ENCODE measurements around the gene EIF2B5. TPM values are rescaled to one million over a fixed set of nuclear protein-coding genes. Genes with fewer than 3 reads are reported as not detected.

EIF2B5 gene
- total RNA-seq, 2 experiments from 2014 or later: 55.1 to 55.4 TPM

DNA sequence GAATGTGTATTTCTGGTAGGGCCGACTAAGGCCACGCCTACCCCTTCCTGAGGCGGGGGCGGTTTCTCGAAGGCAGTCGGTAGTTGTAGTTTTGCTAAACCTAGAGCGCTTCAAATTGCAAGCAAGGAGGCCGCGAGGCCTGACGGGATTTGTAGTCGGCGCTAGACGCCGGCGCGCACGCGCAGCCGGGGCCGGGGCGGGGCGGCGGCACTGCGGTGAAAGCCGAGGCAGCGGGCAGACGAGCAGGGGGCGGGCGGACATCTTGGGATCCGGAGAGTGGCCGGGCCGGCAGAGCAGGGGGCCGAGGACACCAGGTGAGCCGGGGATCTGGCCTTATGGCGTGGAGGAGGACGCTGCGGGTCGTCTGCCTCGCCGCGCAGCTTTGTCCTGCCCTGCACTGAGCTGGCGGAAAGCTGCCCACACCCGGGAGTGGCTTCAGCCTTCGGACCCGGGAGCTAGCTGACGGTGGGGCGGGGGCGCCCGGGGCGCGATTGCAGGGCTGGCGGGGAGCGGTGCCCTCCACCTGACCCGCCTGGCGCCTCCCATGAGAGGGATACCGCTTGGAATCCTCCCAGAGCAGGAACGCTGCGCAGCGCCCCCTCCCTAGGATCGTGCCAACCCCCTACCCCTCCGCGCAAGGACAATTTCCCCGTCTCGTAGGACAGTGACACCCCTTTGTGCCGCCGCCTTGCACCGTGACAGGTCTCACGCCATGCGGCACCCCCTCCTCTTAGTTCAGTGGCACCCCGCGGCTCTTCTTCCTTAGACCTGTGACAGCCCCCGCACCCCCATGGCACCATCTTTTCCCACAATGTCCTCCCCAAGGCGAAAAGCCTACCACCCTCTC, 39.7 kb downstream of the EIF2B5 start, which contains the start of gene AP2M1:
AP2M1 (plus strand) TSS at position 210 of the 847 bp plus-strand sequence. CDS start 2,139 bp downstream, outside the sequence.
- H3K27ac Mint-ChIP-seq: peak within 1 kb of the TSS; percentile 86
- DNase-seq: peak; percentile 98
- ChIA-PET CTCF (interaction anchor here (1.0 to 1.8 kb wide), 2 partner anchors 40 to 52 kb away, joined by 4 to 6 read pairs; partner anchors contain the start of gene EIF2B5), POLR2A (interaction anchor here (0.5 to 1.6 kb wide), 3 partner anchors 9 to 156 kb away, joined by 3 to 7 read pairs (median 5); partner anchors contain the start of gene ABCF3)
- peak within 1 kb of the TSS; percentile 87 for H3K4me3 Mint-ChIP-seq
- H3K27me3 Mint-ChIP-seq (ENCODE audit: low read depth): no peaks in the 10 kb centered on the region
- ATAC-seq: peak; percentile 96
- peaks cover 30% of the 10 kb centered on the region for H3K36me3 Mint-ChIP-seq (ENCODE audit: low read depth)
- peaks cover 31% of the 10 kb centered on the region for H3K4me1 Mint-ChIP-seq (ENCODE audit: low read depth)
- H3K9me3 Mint-ChIP-seq (ENCODE audit: insufficient read depth): no peaks in the 10 kb centered on the region

DNA sequence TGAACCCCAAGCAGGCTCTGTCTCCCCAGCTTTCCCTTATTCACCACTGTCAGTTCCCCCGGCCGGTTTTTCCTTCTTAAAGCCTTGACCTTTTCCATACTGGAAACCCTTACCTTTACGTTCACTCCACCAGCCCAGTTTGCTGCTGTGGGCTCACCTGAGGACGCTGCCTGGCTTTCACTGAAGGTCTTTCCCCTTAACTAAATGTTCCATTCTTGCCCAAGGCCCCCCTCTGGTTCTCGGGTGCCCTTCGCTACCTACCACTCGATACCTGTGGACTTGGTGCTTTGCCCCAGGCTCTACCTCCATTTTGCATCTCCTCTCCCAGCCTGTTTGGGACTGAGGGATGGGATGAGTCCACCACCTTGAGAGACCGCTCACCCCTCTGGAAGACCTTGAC, 40.3 kb downstream of the EIF2B5 start:
- Mint-ChIP-seq H3K27ac (peak overlapping the region; percentile 75), H3K27me3 (ENCODE audit: low read depth) (no peaks in the 10 kb centered on the region), H3K9me3 (ENCODE audit: insufficient read depth) (no peaks in the 10 kb centered on the region), H3K4me3 (peak overlapping the region; percentile 87), H3K4me1 (ENCODE audit: low read depth) (peaks cover 31% of the 10 kb centered on the region), H3K36me3 (ENCODE audit: low read depth) (peaks cover 36% of the 10 kb centered on the region)
- ATAC-seq: no peak
- ChIA-PET CTCF (interaction anchor here (1.0 to 1.8 kb wide), 2 partner anchors 40 to 52 kb away, joined by 4 to 6 read pairs; partner anchors contain the start of gene EIF2B5), POLR2A (interaction anchor here (1.0 to 1.6 kb wide), 2 partner anchors 9 to 10 kb away, joined by 5 to 7 read pairs; partner anchors contain the start of gene ABCF3)
- DNase-seq: peak; percentile 26

DNA sequence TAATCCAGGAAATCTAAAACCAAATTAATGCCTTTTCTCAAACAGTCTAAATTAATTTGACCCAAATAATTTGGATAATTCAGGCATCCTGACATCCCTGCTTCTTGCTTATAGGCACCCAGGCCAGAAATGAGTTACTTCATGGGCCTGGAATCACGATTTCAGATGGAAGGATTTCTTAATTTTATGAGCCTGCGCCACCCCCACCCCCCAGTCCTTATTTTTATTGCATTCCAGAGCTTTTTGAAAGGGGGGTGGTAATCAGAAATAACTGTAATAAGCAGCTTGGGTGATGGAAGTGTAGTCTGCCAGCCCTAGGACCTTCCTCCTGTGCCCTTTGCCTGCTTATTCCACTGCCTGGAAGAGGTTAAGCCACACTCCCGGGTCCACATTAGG, 40.8 kb downstream of the EIF2B5 start:
- ATAC-seq (no peak), DNase-seq (no peak)
- Mint-ChIP-seq H3K4me3 (peak overlapping the region; percentile 87), H3K9me3 (ENCODE audit: insufficient read depth) (no peaks in the 10 kb centered on the region), H3K4me1 (ENCODE audit: low read depth) (peaks cover 31% of the 10 kb centered on the region), H3K27ac (peak overlapping the region; percentile 75), H3K36me3 (ENCODE audit: low read depth) (peaks cover 37% of the 10 kb centered on the region), H3K27me3 (ENCODE audit: low read depth) (no peaks in the 10 kb centered on the region)
- CTCF ChIA-PET: no interaction called here
- POLR2A ChIA-PET: interaction anchor here (1.2 to 1.6 kb wide), 2 partner anchors 10 to 11 kb away, joined by 3 to 7 read pairs; partner anchors contain the start of gene ABCF3

DNA sequence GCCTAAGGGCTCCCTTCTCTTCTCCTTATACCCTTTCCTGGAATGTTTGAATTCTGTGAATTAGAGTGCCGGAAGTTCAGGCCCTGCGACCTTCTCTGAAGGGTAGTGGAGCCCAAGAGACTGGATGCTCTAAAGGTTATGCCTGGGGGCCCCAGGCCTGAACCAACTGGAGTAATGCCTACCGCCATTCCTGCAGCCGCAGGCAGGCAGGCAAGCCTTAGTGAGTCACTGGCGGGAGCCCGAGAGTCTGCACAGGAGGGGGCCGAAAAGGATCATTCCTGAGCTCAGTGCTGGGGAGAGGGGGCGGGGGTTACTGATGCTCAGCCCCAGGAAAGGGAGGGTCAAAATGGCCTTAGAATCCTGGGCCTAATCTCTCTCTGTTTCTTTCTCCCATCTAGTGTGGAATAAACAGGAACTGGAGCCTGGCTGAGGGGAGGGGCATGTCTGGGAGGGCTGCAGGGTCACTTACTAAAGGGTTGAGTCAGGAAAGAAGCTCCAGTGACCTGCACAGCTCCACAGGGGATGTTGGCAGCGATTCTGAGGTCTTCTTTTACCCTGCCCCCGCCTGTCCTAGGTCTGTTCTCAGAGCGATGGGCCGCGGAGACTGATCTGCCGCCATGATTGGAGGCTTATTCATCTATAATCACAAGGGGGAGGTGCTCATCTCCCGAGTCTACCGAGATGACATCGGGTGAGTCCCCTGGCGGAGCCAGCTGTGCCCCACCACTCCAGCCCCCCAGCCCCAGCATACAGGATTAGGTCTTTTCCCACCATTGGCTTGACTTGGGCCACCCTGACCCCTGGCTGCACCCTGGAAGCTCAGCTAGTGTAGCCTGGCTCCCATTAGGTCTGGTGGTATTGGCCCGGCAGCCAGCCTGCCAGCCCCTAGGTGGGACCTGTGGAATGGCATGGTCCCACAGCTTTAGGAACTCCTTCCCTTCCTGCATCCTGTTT, 41.5 kb downstream of the EIF2B5 start:
- Mint-ChIP-seq H3K4me1 (ENCODE audit: low read depth) (peaks cover 31% of the 10 kb centered on the region), H3K4me3 (peak overlapping the region; percentile 87)

DNA sequence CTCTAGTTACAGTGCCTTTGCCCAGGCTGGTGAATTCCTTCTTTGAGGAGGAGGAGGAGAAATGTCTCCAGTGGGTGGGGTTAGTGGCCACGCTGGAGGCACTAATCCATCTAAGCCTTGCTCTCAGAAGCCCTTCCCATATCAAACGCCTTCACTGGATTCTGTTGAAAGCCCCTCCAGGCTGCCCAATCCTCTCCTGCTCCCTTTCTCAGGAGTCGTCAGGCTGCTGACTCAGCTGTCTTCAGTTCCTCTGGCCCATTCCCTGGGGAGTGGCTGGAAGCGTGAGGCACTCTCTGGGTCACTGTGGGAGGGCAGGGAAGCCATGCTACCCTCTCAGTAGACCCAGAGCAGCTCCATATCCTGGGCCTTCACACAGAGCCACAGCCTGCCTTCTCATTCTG, 42.2 kb downstream of the EIF2B5 start:
- Mint-ChIP-seq H3K36me3 (ENCODE audit: low read depth) (peaks cover 39% of the 10 kb centered on the region), H3K4me1 (ENCODE audit: low read depth) (peaks cover 31% of the 10 kb centered on the region), H3K4me3 (no peak overlapping the region), H3K27me3 (ENCODE audit: low read depth) (no peaks in the 10 kb centered on the region), H3K9me3 (ENCODE audit: insufficient read depth) (no peaks in the 10 kb centered on the region), H3K27ac (no peak overlapping the region)
- DNase-seq (no peak), ATAC-seq (no peak)
- POLR2A ChIA-PET: interaction anchor here (1.1 to 1.2 kb wide), 2 partner anchors 8 to 10 kb away, joined by 3 read pairs; no protein-coding TSS in a partner anchor
- CTCF ChIA-PET: interaction anchor here (1.1 kb wide), 1 partner anchor 37 kb away, joined by 3 read pairs; no protein-coding TSS in a partner anchor

More for the DNA sequence above, 41.5 kb downstream of the EIF2B5 start:
- Mint-ChIP-seq H3K27me3 (ENCODE audit: low read depth) (no peaks in the 10 kb centered on the region), H3K27ac (no peak overlapping the region), H3K9me3 (ENCODE audit: insufficient read depth) (no peaks in the 10 kb centered on the region), H3K36me3 (ENCODE audit: low read depth) (peaks cover 37% of the 10 kb centered on the region)
- ChIA-PET CTCF (interaction anchor here (1.1 kb wide), 1 partner anchor 36 kb away, joined by 3 read pairs; no protein-coding TSS in a partner anchor), POLR2A (interaction anchor here (1.2 kb wide), 1 partner anchor 10 kb away, joined by 3 read pairs; no protein-coding TSS in a partner anchor)
- DNase-seq (no peak), ATAC-seq (no peak)

DNA sequence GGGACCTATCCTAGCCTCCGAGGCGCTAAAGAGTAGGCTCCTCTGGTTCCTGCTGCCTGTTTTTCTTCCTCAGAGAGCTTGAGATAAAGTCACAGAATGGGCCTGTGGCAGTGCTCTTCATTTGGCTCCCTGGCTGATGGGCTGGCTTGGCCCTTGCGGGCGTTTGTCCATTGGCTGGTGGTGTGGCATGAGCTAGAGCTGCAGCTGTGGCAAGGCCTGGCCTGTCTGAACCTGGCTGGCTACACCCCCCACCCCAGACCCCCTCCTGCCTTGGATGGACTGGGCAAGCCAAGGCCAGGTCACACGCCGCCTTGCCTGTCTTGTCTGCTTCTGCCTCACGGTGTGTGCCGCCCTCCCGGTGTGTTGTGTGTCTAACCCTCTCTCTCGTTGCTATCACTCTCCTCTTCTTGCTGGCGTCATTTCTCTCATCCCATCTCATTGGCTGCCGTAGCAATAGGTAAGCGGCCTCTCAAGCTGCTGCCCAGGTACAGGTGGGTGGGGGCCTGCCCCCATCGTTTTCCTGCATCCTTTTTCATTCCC, 42.7 kb downstream of the EIF2B5 start:
- no peaks in the 10 kb centered on the region for H3K9me3 Mint-ChIP-seq (ENCODE audit: insufficient read depth)
- peaks cover 41% of the 10 kb centered on the region for H3K36me3 Mint-ChIP-seq (ENCODE audit: low read depth)
- H3K27ac Mint-ChIP-seq: no peak overlapping the region
- ChIA-PET POLR2A (interaction anchor here (1.1 kb wide), 1 partner anchor 8 kb away, joined by 3 read pairs; no protein-coding TSS in a partner anchor), CTCF (interaction anchor here (1.0 kb wide), 1 partner anchor 33 kb away, joined by 3 read pairs; no protein-coding TSS in a partner anchor)
- H3K4me1 Mint-ChIP-seq (ENCODE audit: low read depth): peaks cover 31% of the 10 kb centered on the region
- no peaks in the 10 kb centered on the region for H3K27me3 Mint-ChIP-seq (ENCODE audit: low read depth)
- no peak overlapping the region for H3K4me3 Mint-ChIP-seq
- no peak for ATAC-seq
- no peak for DNase-seq

DNA sequence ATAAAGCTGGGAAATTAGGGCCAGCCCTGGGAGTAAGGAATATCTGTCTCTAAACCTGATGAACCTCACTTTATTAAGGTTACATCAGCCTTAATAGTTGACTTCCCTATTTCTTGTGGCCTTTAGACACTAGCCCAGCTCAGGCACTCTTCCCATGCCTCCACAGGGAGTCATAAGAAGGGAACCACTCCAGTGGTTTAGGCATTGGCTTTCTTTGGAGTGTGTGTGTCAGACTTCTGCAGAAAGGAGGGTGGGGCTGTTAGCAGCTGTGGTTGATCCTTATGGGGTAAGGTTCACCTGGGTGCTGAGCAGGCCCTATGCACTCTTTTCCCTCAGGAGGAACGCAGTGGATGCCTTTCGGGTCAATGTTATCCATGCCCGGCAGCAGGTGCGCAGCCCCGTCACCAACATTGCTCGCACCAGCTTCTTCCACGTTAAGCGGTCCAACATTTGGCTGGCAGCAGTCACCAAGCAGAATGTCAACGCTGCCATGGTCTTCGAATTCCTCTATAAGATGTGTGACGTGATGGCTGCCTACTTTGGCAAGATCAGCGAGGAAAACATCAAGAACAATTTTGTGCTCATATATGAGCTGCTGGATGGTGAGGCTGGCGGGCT, 43.5 kb downstream of the EIF2B5 start:
- Mint-ChIP-seq H3K4me3 (no peak overlapping the region), H3K27me3 (ENCODE audit: low read depth) (no peaks in the 10 kb centered on the region), H3K27ac (no peak overlapping the region), H3K36me3 (ENCODE audit: low read depth) (peaks cover 47% of the 10 kb centered on the region), H3K9me3 (ENCODE audit: insufficient read depth) (no peaks in the 10 kb centered on the region), H3K4me1 (ENCODE audit: low read depth) (peaks cover 30% of the 10 kb centered on the region)
- ChIA-PET POLR2A (no interaction called here), CTCF (interaction anchor here (1.0 kb wide), 1 partner anchor 34 kb away, joined by 3 read pairs; no protein-coding TSS in a partner anchor)
- ATAC-seq (no peak), DNase-seq (no peak)

DNA sequence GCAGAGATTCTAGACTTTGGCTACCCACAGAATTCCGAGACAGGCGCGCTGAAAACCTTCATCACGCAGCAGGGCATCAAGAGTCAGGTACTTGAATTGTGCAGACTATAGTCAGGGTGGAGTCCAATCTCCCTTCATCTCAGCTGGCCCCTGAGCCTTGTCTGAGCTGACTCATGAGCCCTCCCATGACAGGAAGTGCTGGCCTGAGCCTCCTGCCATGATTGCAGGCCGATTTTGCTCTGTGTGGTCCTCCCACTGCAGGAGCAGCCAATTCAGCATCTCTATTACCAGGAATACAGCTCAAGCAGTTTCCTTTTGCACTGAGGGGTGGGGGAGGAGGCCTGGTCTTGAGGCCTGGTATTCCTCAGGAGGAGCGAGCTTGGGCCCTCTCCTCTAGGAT, 45.0 kb downstream of the EIF2B5 start:
- H3K27me3 Mint-ChIP-seq (ENCODE audit: low read depth): no peaks in the 10 kb centered on the region
- POLR2A ChIA-PET: interaction anchor here (1.1 kb wide), 1 partner anchor 24 kb away, joined by 4 read pairs; no protein-coding TSS in a partner anchor

DNA sequence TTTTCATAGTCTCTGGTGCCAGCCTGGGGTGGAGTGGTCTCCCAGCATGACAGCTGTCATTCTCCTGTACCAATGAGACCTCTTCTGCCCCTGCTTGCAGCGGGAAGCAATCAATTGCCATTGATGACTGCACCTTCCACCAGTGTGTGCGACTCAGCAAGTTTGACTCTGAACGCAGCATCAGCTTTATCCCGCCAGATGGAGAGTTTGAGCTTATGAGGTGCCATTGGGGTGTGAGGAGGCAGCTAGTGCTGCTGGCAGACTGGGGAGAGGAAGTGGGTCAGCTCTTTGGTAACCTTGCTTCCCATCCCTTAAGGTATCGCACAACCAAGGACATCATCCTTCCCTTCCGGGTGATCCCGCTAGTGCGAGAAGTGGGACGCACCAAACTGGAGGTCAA, 46.4 kb downstream of the EIF2B5 start:
- no peak overlapping the region for H3K4me3 Mint-ChIP-seq
- CTCF ChIA-PET: no interaction called here
- ATAC-seq (no peak), DNase-seq (no peak)
- H3K36me3 Mint-ChIP-seq (ENCODE audit: low read depth): peaks cover 58% of the 10 kb centered on the region
- H3K27me3 Mint-ChIP-seq (ENCODE audit: low read depth): no peaks in the 10 kb centered on the region
- no peak overlapping the region for H3K27ac Mint-ChIP-seq
- POLR2A ChIA-PET: no interaction called here
- H3K9me3 Mint-ChIP-seq (ENCODE audit: insufficient read depth): no peaks in the 10 kb centered on the region
- peaks cover 27% of the 10 kb centered on the region for H3K4me1 Mint-ChIP-seq (ENCODE audit: low read depth)

More for the DNA sequence above, 45.0 kb downstream of the EIF2B5 start:
- Mint-ChIP-seq H3K4me3 (no peak overlapping the region), H3K9me3 (ENCODE audit: insufficient read depth) (no peaks in the 10 kb centered on the region), H3K36me3 (ENCODE audit: low read depth) (peaks cover 58% of the 10 kb centered on the region), H3K27ac (no peak overlapping the region), H3K4me1 (ENCODE audit: low read depth) (peaks cover 30% of the 10 kb centered on the region)
- DNase-seq (no peak), ATAC-seq (no peak)
- CTCF ChIA-PET: no interaction called here

DNA sequence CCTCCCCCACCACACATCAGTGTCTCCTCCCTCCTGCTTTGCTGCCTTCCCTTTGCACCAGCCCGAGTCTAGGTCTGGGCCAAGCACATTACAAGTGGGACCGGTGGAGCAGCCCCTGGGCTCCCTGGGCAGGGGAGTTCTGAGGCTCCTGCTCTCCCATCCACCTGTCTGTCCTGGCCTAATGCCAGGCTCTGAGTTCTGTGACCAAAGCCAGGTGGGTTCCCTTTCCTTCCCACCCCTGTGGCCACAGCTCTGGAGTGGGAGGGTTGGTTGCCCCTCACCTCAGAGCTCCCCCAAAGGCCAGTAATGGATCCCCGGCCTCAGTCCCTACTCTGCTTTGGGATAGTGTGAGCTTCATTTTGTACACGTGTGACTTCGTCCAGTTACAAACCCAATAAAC, 48.5 kb downstream of the EIF2B5 start:
- H3K4me1 Mint-ChIP-seq (ENCODE audit: low read depth): peaks cover 31% of the 10 kb centered on the region
- ATAC-seq: no peak
- ChIA-PET POLR2A (interaction anchor here (1.4 kb wide), 2 partner anchors 9 to 46 kb away, joined by 4 to 5 read pairs; partner anchors contain the start of gene AP2M1), CTCF (interaction anchor here (0.7 kb wide), 1 partner anchor 44 kb away, joined by 3 read pairs; no protein-coding TSS in a partner anchor)
- H3K4me3 Mint-ChIP-seq: no peak overlapping the region
- peaks cover 70% of the 10 kb centered on the region for H3K36me3 Mint-ChIP-seq (ENCODE audit: low read depth)
- DNase-seq: no peak
- no peaks in the 10 kb centered on the region for H3K27me3 Mint-ChIP-seq (ENCODE audit: low read depth)
- no peak overlapping the region for H3K27ac Mint-ChIP-seq
- H3K9me3 Mint-ChIP-seq (ENCODE audit: insufficient read depth): no peaks in the 10 kb centered on the region

Measured in activated CD8-positive, alpha-beta T cell treated with anti-CD3 and anti-CD28 coated beads, Interleukin-2, amount 10 ng/mL, durations not matched to agents 7 days and 5 days (primary cell).